Measurements from ENCODE around the gene PLGRKT.

- TF ChIP-seq, protein P1, sequence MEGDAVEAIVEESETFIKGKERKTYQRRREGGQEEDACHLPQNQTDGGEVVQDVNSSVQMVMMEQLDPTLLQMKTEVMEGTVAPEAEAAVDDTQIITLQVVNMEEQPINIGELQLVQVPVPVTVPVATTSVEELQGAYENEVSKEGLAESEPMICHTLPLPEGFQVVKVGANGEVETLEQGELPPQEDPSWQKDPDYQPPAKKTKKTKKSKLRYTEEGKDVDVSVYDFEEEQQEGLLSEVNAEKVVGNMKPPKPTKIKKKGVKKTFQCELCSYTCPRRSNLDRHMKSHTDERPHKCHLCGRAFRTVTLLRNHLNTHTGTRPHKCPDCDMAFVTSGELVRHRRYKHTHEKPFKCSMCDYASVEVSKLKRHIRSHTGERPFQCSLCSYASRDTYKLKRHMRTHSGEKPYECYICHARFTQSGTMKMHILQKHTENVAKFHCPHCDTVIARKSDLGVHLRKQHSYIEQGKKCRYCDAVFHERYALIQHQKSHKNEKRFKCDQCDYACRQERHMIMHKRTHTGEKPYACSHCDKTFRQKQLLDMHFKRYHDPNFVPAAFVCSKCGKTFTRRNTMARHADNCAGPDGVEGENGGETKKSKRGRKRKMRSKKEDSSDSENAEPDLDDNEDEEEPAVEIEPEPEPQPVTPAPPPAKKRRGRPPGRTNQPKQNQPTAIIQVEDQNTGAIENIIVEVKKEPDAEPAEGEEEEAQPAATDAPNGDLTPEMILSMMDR (conservative IDR thresholded peaks at IDR 0.05 in 1 of 2, IDR thresholded peaks at IDR 0.05 in 1 of 2; ENCODE audit: extremely low read depth in 1 of 2, insufficient read depth in 1 of 2, low read depth in 1 of 2, low read length in 2 of 2), result no peak
- no peak for TF ChIP-seq EZH2 (IDR thresholded peaks at IDR 0.05; ENCODE audit: borderline replicate concordance, low read length)
Observed at GRCh38 chr9:5428794-5429528, 8.8 kb downstream of the PLGRKT start.
